ENCODE measurements around the gene KCTD13.
"Not testable (repeated sequence)": the region's sequence is repeated elsewhere in the genome, so short reads cannot be mapped to it uniquely, and the experiment has no call there.

DNA sequence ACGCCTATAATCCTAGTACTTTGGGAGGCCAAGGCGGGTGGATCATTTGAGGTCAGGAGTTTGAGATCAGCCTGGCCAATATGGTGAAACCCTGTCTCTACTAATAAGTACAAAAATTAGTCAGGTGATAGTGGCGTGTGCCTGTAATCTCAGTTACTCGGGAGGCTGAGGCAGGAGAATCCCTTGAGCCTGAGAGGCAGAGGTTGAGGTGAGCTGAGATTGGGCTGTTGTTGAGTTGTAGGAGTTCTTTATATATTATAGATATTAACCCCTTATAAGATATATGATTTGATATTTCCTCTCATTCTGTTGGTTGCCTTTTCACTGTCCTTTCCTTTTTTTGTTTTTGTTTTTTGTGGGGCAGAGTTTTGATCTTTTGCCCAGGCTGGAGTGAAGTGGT, 33.8 kb upstream of the KCTD13 start:
- TF ChIP-seq, protein P1, sequence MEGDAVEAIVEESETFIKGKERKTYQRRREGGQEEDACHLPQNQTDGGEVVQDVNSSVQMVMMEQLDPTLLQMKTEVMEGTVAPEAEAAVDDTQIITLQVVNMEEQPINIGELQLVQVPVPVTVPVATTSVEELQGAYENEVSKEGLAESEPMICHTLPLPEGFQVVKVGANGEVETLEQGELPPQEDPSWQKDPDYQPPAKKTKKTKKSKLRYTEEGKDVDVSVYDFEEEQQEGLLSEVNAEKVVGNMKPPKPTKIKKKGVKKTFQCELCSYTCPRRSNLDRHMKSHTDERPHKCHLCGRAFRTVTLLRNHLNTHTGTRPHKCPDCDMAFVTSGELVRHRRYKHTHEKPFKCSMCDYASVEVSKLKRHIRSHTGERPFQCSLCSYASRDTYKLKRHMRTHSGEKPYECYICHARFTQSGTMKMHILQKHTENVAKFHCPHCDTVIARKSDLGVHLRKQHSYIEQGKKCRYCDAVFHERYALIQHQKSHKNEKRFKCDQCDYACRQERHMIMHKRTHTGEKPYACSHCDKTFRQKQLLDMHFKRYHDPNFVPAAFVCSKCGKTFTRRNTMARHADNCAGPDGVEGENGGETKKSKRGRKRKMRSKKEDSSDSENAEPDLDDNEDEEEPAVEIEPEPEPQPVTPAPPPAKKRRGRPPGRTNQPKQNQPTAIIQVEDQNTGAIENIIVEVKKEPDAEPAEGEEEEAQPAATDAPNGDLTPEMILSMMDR (IDR thresholded peaks at IDR 0.05), result not testable (repeated sequence)
- not testable (repeated sequence) for TF ChIP-seq POLR2A (IDR thresholded peaks at IDR 0.05)

Measured in breast epithelium (tissue), 3 donors.